ENCODE data around the gene STX8.
"Not testable (repeated sequence)": the region's sequence is repeated elsewhere in the genome, so short reads cannot be mapped to it uniquely, and the experiment has no call there.

STX8 gene

GRCh38 chr17:9367156-9367555 is 208.5 kb downstream of the STX8 start:
- Mint-ChIP-seq H3K4me1 (ENCODE audit: low read depth) (peaks cover 54% of the 10 kb centered on the region), H3K4me3 (no peak overlapping the region), H3K27ac (peak overlapping the region; percentile 25), H3K36me3 (ENCODE audit: low read depth) (no peaks in the 10 kb centered on the region), H3K9me3 (no peaks in the 10 kb centered on the region), H3K27me3 (no peaks in the 10 kb centered on the region)
- intact Hi-C loops (cut with micrococcal nuclease) = no loop called here

- Mint-ChIP-seq H3K27ac (peak overlapping the region; percentile 27), H3K36me3 (ENCODE audit: low read depth) (no peaks in the 10 kb centered on the region), H3K27me3 (no peaks in the 10 kb centered on the region), H3K4me3 (no peak overlapping the region), H3K4me1 (ENCODE audit: low read depth) (peaks cover 43% of the 10 kb centered on the region), H3K9me3 (no peaks in the 10 kb centered on the region)
- intact Hi-C loops (cut with micrococcal nuclease) = no loop called here
Observed at GRCh38 chr17:9364837-9365430, 210.7 kb downstream of the STX8 start.

GRCh38 chr17:9363440-9364350 is 211.9 kb downstream of the STX8 start:
- H3K27me3 Mint-ChIP-seq = no peaks in the 10 kb centered on the region

GRCh38 chr17:9361188-9361955 is 214.2 kb downstream of the STX8 start:
- no peaks in the 10 kb centered on the region for H3K9me3 Mint-ChIP-seq
- no peak overlapping the region for H3K4me3 Mint-ChIP-seq
- no peak overlapping the region for H3K27ac Mint-ChIP-seq
- H3K27me3 Mint-ChIP-seq = no peaks in the 10 kb centered on the region
- intact Hi-C loops (cut with micrococcal nuclease) = no loop called here
- no peaks in the 10 kb centered on the region for H3K36me3 Mint-ChIP-seq (ENCODE audit: low read depth)
- H3K4me1 Mint-ChIP-seq (ENCODE audit: low read depth) = peaks cover 21% of the 10 kb centered on the region

More at GRCh38 chr17:9363440-9364350, 211.9 kb downstream of the STX8 start:
- Mint-ChIP-seq H3K36me3 (ENCODE audit: low read depth) (no peaks in the 10 kb centered on the region), H3K4me1 (ENCODE audit: low read depth) (peaks cover 35% of the 10 kb centered on the region), H3K9me3 (no peaks in the 10 kb centered on the region), H3K27ac (no peak overlapping the region), H3K4me3 (no peak overlapping the region)
- intact Hi-C loops (cut with micrococcal nuclease) = no loop called here

- no peak overlapping the region for H3K4me3 Mint-ChIP-seq
- H3K27me3 Mint-ChIP-seq = no peaks in the 10 kb centered on the region
- no peaks in the 10 kb centered on the region for H3K36me3 Mint-ChIP-seq (ENCODE audit: low read depth)
- H3K9me3 Mint-ChIP-seq = no peaks in the 10 kb centered on the region
- intact Hi-C loops (cut with micrococcal nuclease) = no loop called here
- peaks cover 22% of the 10 kb centered on the region for H3K4me1 Mint-ChIP-seq (ENCODE audit: low read depth)
- no peak overlapping the region for H3K27ac Mint-ChIP-seq
Observed at GRCh38 chr17:9360677-9361081, 214.9 kb downstream of the STX8 start.

- Mint-ChIP-seq H3K4me3 (no peak overlapping the region), H3K27me3 (no peaks in the 10 kb centered on the region), H3K36me3 (ENCODE audit: low read depth) (no peaks in the 10 kb centered on the region), H3K4me1 (ENCODE audit: low read depth) (peaks cover 23% of the 10 kb centered on the region), H3K27ac (peak overlapping the region; percentile 23), H3K9me3 (no peaks in the 10 kb centered on the region)
- intact Hi-C loops (cut with micrococcal nuclease) = no loop called here
Observed at GRCh38 chr17:9356488-9356911, 219.1 kb downstream of the STX8 start.

GRCh38 chr17:9355846-9356245 is 219.8 kb downstream of the STX8 start:
- Mint-ChIP-seq H3K4me1 (ENCODE audit: low read depth) (peaks cover 23% of the 10 kb centered on the region), H3K36me3 (ENCODE audit: low read depth) (no peaks in the 10 kb centered on the region), H3K27me3 (no peaks in the 10 kb centered on the region), H3K9me3 (no peaks in the 10 kb centered on the region), H3K4me3 (no peak overlapping the region), H3K27ac (peak overlapping the region; percentile 23)
- intact Hi-C loops (cut with micrococcal nuclease) = no loop called here

- H3K9me3 Mint-ChIP-seq; H3K27me3 Mint-ChIP-seq; H3K36me3 Mint-ChIP-seq (ENCODE audit: low read depth); H3K4me3 Mint-ChIP-seq; intact Hi-C loops (cut with micrococcal nuclease): not testable (repeated sequence)
- H3K4me1 Mint-ChIP-seq (ENCODE audit: low read depth) = peaks cover 23% of the 10 kb centered on the region
- peak overlapping the region; percentile 23 for H3K27ac Mint-ChIP-seq
Observed at GRCh38 chr17:9355231-9355630, 220.4 kb downstream of the STX8 start.

GRCh38 chr17:9350080-9350479 is 225.5 kb downstream of the STX8 start:
- intact Hi-C loops (cut with micrococcal nuclease) = no loop called here
- no peak overlapping the region for H3K27ac Mint-ChIP-seq

GRCh38 chr17:9346296-9346926 is 229.2 kb downstream of the STX8 start:
- Mint-ChIP-seq H3K36me3 (ENCODE audit: low read depth) (no peaks in the 10 kb centered on the region), H3K4me1 (ENCODE audit: low read depth) (peaks cover 6% of the 10 kb centered on the region), H3K9me3 (no peaks in the 10 kb centered on the region), H3K27me3 (no peaks in the 10 kb centered on the region), H3K4me3 (no peak overlapping the region), H3K27ac (no peak overlapping the region)
- intact Hi-C loops (cut with micrococcal nuclease) = no loop called here

More at GRCh38 chr17:9350080-9350479, 225.5 kb downstream of the STX8 start:
- Mint-ChIP-seq H3K9me3 (no peaks in the 10 kb centered on the region), H3K36me3 (ENCODE audit: low read depth) (no peaks in the 10 kb centered on the region), H3K4me1 (ENCODE audit: low read depth) (peaks cover 12% of the 10 kb centered on the region), H3K27me3 (no peaks in the 10 kb centered on the region), H3K4me3 (no peak overlapping the region)

GRCh38 chr17:9343516-9343915 is 232.1 kb downstream of the STX8 start:
- Mint-ChIP-seq H3K9me3 (no peaks in the 10 kb centered on the region), H3K4me3 (no peak overlapping the region), H3K27ac (no peak overlapping the region), H3K36me3 (ENCODE audit: low read depth) (no peaks in the 10 kb centered on the region), H3K4me1 (ENCODE audit: low read depth) (no peaks in the 10 kb centered on the region), H3K27me3 (no peaks in the 10 kb centered on the region)
- intact Hi-C loops (cut with micrococcal nuclease) = no loop called here

GRCh38 chr17:9342225-9342624 is 233.4 kb downstream of the STX8 start:
- Mint-ChIP-seq H3K36me3 (ENCODE audit: low read depth) (no peaks in the 10 kb centered on the region), H3K4me1 (ENCODE audit: low read depth) (peaks cover 7% of the 10 kb centered on the region), H3K27ac (no peak overlapping the region), H3K27me3 (no peaks in the 10 kb centered on the region), H3K9me3 (no peaks in the 10 kb centered on the region), H3K4me3 (no peak overlapping the region)
- intact Hi-C loops (cut with micrococcal nuclease) = no loop called here

GRCh38 chr17:9339958-9340357 is 235.7 kb downstream of the STX8 start:
- H3K4me3 Mint-ChIP-seq = no peak overlapping the region
- H3K36me3 Mint-ChIP-seq (ENCODE audit: low read depth) = peaks cover 5% of the 10 kb centered on the region
- peaks cover 19% of the 10 kb centered on the region for H3K4me1 Mint-ChIP-seq (ENCODE audit: low read depth)
- no peaks in the 10 kb centered on the region for H3K27me3 Mint-ChIP-seq
- intact Hi-C loops (cut with micrococcal nuclease) = no loop called here
- H3K9me3 Mint-ChIP-seq = peaks cover 14% of the 10 kb centered on the region
- no peak overlapping the region for H3K27ac Mint-ChIP-seq

Measured in dendritic cell treated with granulocyte-macrophage colony-stimulating factor and Interleukin-4, amounts not matched to agents 40 ng/mL and 50 ng/mL, for 4 days (primary cell).